Measurements from ENCODE around the gene MLIP. TPM values are rescaled to one million over a fixed set of nuclear protein-coding genes. Genes with fewer than 3 reads are reported as not detected.

The MLIP gene
- total and polyA plus RNA-seq, 9 donors = 0.05 to 1.2 (median 0.40) TPM; not detected in 4

GRCh38 chr6:54262499-54262898 is 151.3 kb downstream of the MLIP start:
- Histone ChIP-seq H3K27ac (no peak overlapping the region), H3K27me3 (no peaks in the 10 kb centered on the region), H3K4me1 (ENCODE audit: insufficient read depth) (no peaks in the 10 kb centered on the region), H3K9me3 (no peaks in the 10 kb centered on the region), H3K36me3 (no peaks in the 10 kb centered on the region), H3K4me3 (no peak overlapping the region)
- intact Hi-C loops (cut with DNase I) = no loop called here
- 35 to 41% (median 36%) methylated on average over 1 of the region's 1 CpG for WGBS, 3 donors
- TF ChIP-seq CTCF (IDR thresholded peaks at IDR 0.05) (no peak), EP300 (IDR thresholded peaks at IDR 0.05) (no peak), POLR2A (IDR thresholded peaks at IDR 0.05) (no peak)
- DNase-seq = no peak

- no peak for DNase-seq
- Histone ChIP-seq H3K27me3 (no peaks in the 10 kb centered on the region), H3K27ac (no peak overlapping the region), H3K4me1 (ENCODE audit: insufficient read depth) (no peaks in the 10 kb centered on the region), H3K9me3 (no peaks in the 10 kb centered on the region), H3K36me3 (no peaks in the 10 kb centered on the region), H3K4me3 (no peak overlapping the region)
- TF ChIP-seq CTCF (IDR thresholded peaks at IDR 0.05) (no peak), POLR2A (IDR thresholded peaks at IDR 0.05) (no peak), EP300 (IDR thresholded peaks at IDR 0.05) (no peak)
- intact Hi-C loops (cut with DNase I) = no loop called here
- WGBS, 3 donors = 50 to 64% (median 53%) methylated on average over 2 of the region's 2 CpGs
These were observed 151.7 kb downstream of the MLIP start for GRCh38 chr6:54262971-54263370.

GRCh38 chr6:54264581-54265272 is 153.5 kb downstream of the MLIP start:
- DNase-seq = no peak
- H3K27ac ChIP-seq = no peak overlapping the region
- H3K4me1 ChIP-seq (ENCODE audit: insufficient read depth) = no peaks in the 10 kb centered on the region
- TF ChIP-seq EP300 (IDR thresholded peaks at IDR 0.05) (no peak), POLR2A (IDR thresholded peaks at IDR 0.05) (no peak), CTCF (IDR thresholded peaks at IDR 0.05) (no peak)
- no peak overlapping the region for H3K4me3 ChIP-seq
- no peaks in the 10 kb centered on the region for H3K9me3 ChIP-seq
- intact Hi-C loops (cut with DNase I) = loop anchor here in 1 of 4 donors (5.0 kb wide), 1 partner anchor 1998 kb away; no protein-coding TSS in a partner anchor
- H3K36me3 ChIP-seq = no peaks in the 10 kb centered on the region
- no peaks in the 10 kb centered on the region for H3K27me3 ChIP-seq
- 91 to 96% (median 93%) methylated on average over 4 of the region's 4 CpGs for WGBS, 3 donors

GRCh38 chr6:54266400-54266923 is 155.2 kb downstream of the MLIP start:
- H3K27ac ChIP-seq = no peak overlapping the region
- intact Hi-C loops (cut with DNase I) = loop anchor here in 1 of 4 donors (5.0 kb wide), 1 partner anchor 1996 kb away; no protein-coding TSS in a partner anchor
- WGBS, 3 donors = 71 to 79% (median 77%) methylated on average over 5 of the region's 5 CpGs
- no peaks in the 10 kb centered on the region for H3K27me3 ChIP-seq
- TF ChIP-seq CTCF (IDR thresholded peaks at IDR 0.05) (no peak), POLR2A (IDR thresholded peaks at IDR 0.05) (no peak), EP300 (IDR thresholded peaks at IDR 0.05) (no peak)
- no peak for DNase-seq
- no peaks in the 10 kb centered on the region for H3K36me3 ChIP-seq
- no peaks in the 10 kb centered on the region for H3K9me3 ChIP-seq
- no peaks in the 10 kb centered on the region for H3K4me1 ChIP-seq (ENCODE audit: insufficient read depth)
- no peak overlapping the region for H3K4me3 ChIP-seq
